Ovary (tissue), 9 donors: Measurements from ENCODE around the gene STIM1. TPM values are rescaled to one million over a fixed set of nuclear protein-coding genes. Genes with fewer than 3 reads are reported as not detected.
A peak's percentile ranks its signal among the peaks of the same experiment; 100 is the strongest.

Experiments used
- DNase-seq, 5 donors: peaks; one replicate each; pipeline ENCODE4 v3.0.0-alpha.2; 2019 to 2020
- H3K27ac ChIP-seq, 2 donors: fragments of 200-600 bp; one replicate each; pipeline versions ENCODE4 v1.5.1 to v1.8.0; 2019 to 2022
- H3K27me3 ChIP-seq: fragments of 200-600 bp; one replicate; pipeline ENCODE4 v1.8.0; 2022
- H3K36me3 ChIP-seq: fragments of 200-600 bp; sonication (generic); one replicate; pipeline ENCODE4 v1.5.1; 2019
- H3K4me1 ChIP-seq: one replicate; pipeline ENCODE4 v1.8.1; 2013; ENCODE audit warnings: mild to moderate bottlenecking, moderate library complexity; ENCODE audit not compliant: insufficient read depth
- H3K4me3 ChIP-seq: fragments of 200-600 bp; sonication (generic); one replicate; pipeline ENCODE4 v1.5.1; 2017
- H3K9me3 ChIP-seq, 2 donors: fragments of 200-600 bp in 1 of 2; sonication (generic) in 1 of 2; one replicate each; pipeline versions ENCODE4 v1.5.1 to v1.8.1; 2013 to 2019; ENCODE audit warnings: mild to moderate bottlenecking in 1 of 2, moderate library complexity in 1 of 2
- CTCF ChIP-seq, 3 donors: fragments of 450-650 bp in 2 of 3; fragments of 200-600 bp in 1 of 3; IDR thresholded peaks; one replicate each; pipeline versions ENCODE4 v1.5.1 to v1.8.0; 2016 to 2022; ENCODE audit warnings: antibody characterized with exemption in 3 of 3, mild to moderate bottlenecking in 1 of 3
- EP300 ChIP-seq: sonication (generic); formaldehyde crosslinking; IDR thresholded peaks from one replicate; pipeline ENCODE4 v1.6.1; 2017; ENCODE audit warnings: antibody characterized with exemption
- POLR2A ChIP-seq: fragments of 450-650 bp; IDR thresholded peaks from one replicate; pipeline ENCODE4 v1.6.1; 2017; ENCODE audit warnings: antibody characterized with exemption, mild to moderate bottlenecking, moderate library complexity
- WGBS, 3 donors: extraction: QIAGEN DNeasy Blood & Tissue Kit in 1 of 3; methylation state at CpG; one replicate each; pipeline versions ENCODE4 v1.1.5 to v1.1.7; 2013 to 2017; 5-methylcytosine and 5-hydroxymethylcytosine counted together
- intact Hi-C, 4 donors: fragments of 100-400 bp; cut with DNase I; formaldehyde crosslinking; loops; one replicate each; pipeline versions ENCODE4 v1.11.0 to v1.15.1; 2022 to 2023
- polyA plus RNA-seq, 2 donors: library from polyadenylated mRNA; stranded (reverse); fragments of 200-250 nt in 1 of 2; fragments of 350-450 nt in 1 of 2; fragmentation: Illumina TruSeq in 1 of 2; extraction: RNeasy Lipid Tissue Mini Kit (QIAGEN cat#74804) in 1 of 2; gene quantifications; one replicate each; pipeline ENCODE4 v1.2.3, GENCODE V29; 2013 to 2014
- total RNA-seq, 7 donors: library from RNA; depleted of rRNA in 2 of 7; stranded (reverse); fragments of >200 nt in 2 of 7; fragmentation: NEBNext Ultra II Directional in 3 of 7; extraction: Animal tissue kit (Norgen Biotek cat#: 25700) in 3 of 7; gene quantifications; one replicate each; pipeline versions ENCODE4 v1.1.0 to v1.2.4, GENCODE V29; 2016 to 2023
- donor health status: DM: no; HTN: no; CAD: no; lungs with moderate emphysema.
- donor health status: DM: no; HTN: no; CAD: no.
- donor health status: Bipolar disorder and iron deficiency.
- donor health status: DM: yes; HTN: yes; CAD: no.
- donor health status: DM: no; HTN: no; CAD: no.
- donor health status: DM: yes; HTN: yes; CAD: no.

The STIM1 gene
- total and polyA plus RNA-seq, 9 donors: 26.1 to 75.2 (median 58.7) TPM

GRCh38 chr11:3849297-3849874, 6.1 kb upstream of the STIM1 start:
- H3K9me3 ChIP-seq: no peaks in the 10 kb centered on the region
- no peak overlapping the region for H3K4me3 ChIP-seq
- intact Hi-C loops: loop anchor here in 1 of 4 donors (10.0 kb wide), 1 partner anchor 55 kb away; the partner anchor contains the start of gene NUP98
- H3K4me1 ChIP-seq: no peaks in the 10 kb centered on the region
- WGBS, 3 donors: 57 to 64% (median 60%) methylated on average over 10 of the region's 10 CpGs
- no peak overlapping the region for H3K27ac ChIP-seq
- peak; percentile 21 to 57 (median 54) for TF ChIP-seq CTCF (IDR thresholded peaks at IDR 0.05)
- TF ChIP-seq EP300: no peak
- TF ChIP-seq POLR2A: no peak
- no peaks in the 10 kb centered on the region for H3K27me3 ChIP-seq
- DNase-seq: no peak
- H3K36me3 ChIP-seq: no peaks in the 10 kb centered on the region

DNA sequence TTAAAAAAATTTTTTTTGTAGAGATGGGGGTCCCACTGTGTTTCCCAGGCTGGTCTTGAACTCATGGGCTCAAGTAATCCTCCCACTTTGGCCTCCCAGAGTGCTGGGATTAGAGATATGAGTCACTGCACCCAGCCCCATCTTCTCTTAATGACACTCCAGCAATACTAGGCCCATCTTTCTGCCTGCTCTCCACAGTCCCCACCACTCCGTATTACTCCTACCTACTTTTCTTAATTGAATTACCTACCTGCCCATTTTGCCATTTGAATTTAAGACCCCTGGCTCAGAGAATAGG, 2.0 kb upstream of the STIM1 start:
- H3K27ac ChIP-seq: no peak overlapping the region
- H3K36me3 ChIP-seq: no peaks in the 10 kb centered on the region
- H3K9me3 ChIP-seq: no peaks in the 10 kb centered on the region
- no peaks in the 10 kb centered on the region for H3K27me3 ChIP-seq
- peaks cover 9% of the 10 kb centered on the region for H3K4me1 ChIP-seq
- intact Hi-C loops: loop anchor here (5.0 to 10.0 kb wide), 3 partner anchors 91 to 219 kb away; no protein-coding TSS in a partner anchor
- 93 to 100% (median 98%) methylated on average over 1 of the region's 1 CpG for WGBS, 3 donors
- no peak for DNase-seq
- TF ChIP-seq CTCF (IDR thresholded peaks at IDR 0.05): no peak
- TF ChIP-seq POLR2A: no peak
- no peak for TF ChIP-seq EP300
- no peak overlapping the region for H3K4me3 ChIP-seq

GRCh38 chr11:3853899-3854659, 1.4 kb upstream of the STIM1 start:
- 83 to 88% (median 84%) methylated on average over 11 of the region's 11 CpGs for WGBS, 3 donors
- DNase-seq: no peak
- Histone ChIP-seq H3K4me3 (no peak overlapping the region), H3K9me3 (no peaks in the 10 kb centered on the region), H3K4me1 (peaks cover 10% of the 10 kb centered on the region), H3K27me3 (no peaks in the 10 kb centered on the region), H3K27ac (no peak overlapping the region), H3K36me3 (no peaks in the 10 kb centered on the region)
- no peak for TF ChIP-seq POLR2A
- intact Hi-C loops: loop anchor here (2.0 to 10.0 kb wide), 4 partner anchors 91 to 219 kb away; no protein-coding TSS in a partner anchor

DNA sequence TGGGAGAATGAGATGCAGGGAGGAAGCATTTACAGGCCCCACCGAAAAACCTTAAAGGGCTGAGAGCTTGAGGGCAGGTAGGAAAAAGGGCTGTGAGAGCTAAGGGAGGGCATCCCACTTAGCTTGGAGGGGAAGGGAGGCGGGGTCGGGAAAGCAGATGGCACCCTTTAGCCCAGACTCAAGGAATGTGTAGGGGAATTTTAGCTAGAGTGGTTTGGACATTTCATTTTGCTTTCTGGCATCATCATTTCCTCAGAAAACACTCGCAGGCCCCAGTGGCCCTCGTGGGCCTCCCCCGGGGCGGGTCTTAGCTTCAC, 846 bp upstream of the STIM1 start:
- Histone ChIP-seq H3K27ac (peak overlapping the region in 1 of 2 donors; percentile 81), H3K4me1 (peaks cover 15% of the 10 kb centered on the region), H3K36me3 (no peaks in the 10 kb centered on the region), H3K4me3 (no peak overlapping the region), H3K9me3 (no peaks in the 10 kb centered on the region), H3K27me3 (no peaks in the 10 kb centered on the region)
- 21 to 23% (median 22%) methylated on average over 7 of the region's 7 CpGs for WGBS, 3 donors
- intact Hi-C loops: loop anchor here (2.0 to 10.0 kb wide), 4 partner anchors 90 to 218 kb away; no protein-coding TSS in a partner anchor
- no peak for DNase-seq
- no peak for TF ChIP-seq CTCF (IDR thresholded peaks at IDR 0.05)
- no peak for TF ChIP-seq EP300
- TF ChIP-seq POLR2A: no peak
